T-helper 22 cell (primary cell): ENCODE measurements around the gene JOSD1.

Experiments used
- DNase-seq: peaks from one replicate; pipeline ENCODE4 v3.0.0-alpha.2; 2020; ENCODE audit warnings: low read depth

The JOSD1 gene

DNA sequence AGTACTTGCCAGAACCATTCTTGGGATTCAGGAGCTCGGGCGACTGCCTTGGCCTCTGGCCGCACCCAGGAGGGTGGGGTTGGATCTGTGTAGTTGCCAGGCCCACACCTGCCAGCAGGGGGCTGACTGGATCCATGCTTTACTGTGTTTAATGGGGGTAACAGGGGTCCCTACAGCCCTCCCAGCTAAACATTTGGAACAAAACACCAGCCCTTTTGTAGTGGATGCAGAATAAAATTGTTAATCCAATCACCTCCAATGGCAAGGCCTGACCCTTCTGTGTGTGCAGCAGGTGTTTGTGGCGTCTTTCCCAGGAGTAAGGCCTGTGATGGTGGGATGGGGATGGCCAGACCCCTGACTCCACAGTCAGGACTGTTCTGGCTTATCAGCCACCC lies 32.6 kb upstream of the JOSD1 start:
- no peak for DNase-seq

- DNase-seq = no peak
These were observed 31.6 kb upstream of the JOSD1 start for GRCh38 chr22:38732251-38732815.

DNA sequence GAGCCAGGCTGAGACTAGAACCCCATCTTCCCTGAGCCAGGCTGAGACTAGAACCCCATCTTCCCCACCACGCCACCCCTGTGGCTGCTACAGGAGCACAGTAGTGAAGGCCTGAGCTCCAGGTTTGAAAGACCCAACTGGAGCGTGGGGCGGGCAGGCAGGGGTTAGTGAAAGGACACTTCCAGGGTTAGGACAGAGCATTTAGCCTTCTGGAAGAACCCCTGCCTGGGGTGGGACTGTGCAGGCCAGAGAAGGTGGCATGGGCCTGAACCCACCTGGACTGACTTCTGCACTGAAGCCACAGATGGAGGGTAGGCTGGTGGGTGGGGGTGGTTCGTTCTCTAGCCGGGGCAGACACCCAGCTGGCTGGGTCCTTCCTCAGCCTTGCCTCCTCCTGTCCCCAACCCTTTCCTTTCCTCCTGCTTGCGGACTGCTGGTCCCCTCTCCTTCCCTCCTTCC lies 31.0 kb upstream of the JOSD1 start:
- DNase-seq = no peak

DNA sequence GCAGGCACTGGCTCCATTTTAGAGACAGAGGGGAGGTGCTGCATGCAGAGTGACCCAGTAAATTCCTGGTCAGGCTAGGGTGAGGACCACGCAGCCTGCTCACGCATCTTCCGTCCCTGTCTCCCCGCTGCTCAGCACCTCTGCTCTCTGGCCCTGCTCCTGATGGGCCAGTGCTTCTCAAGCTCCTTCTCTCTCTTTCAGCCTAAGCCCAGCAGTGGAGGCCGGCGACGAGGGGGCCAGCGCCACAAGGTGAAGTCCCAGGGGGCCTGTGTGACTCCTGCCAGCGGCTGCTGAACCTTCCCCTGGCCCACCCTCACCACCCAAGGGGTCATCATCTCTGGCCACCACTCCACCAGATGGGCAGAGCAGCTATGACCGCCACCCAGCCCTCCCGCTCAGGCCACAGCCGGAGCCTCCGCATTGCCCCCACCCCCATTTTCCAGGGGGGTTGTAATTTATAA lies 29.7 kb upstream of the JOSD1 start:
- no peak for DNase-seq

- no peak for DNase-seq
These were observed 29.2 kb upstream of the JOSD1 start for GRCh38 chr22:38729946-38730345.

- no peak for DNase-seq
These were observed 28.4 kb upstream of the JOSD1 start for GRCh38 chr22:38728871-38729796.

GRCh38 chr22:38727530-38728451 lies 27.0 kb upstream of the JOSD1 start:
- DNase-seq = no peak

DNA sequence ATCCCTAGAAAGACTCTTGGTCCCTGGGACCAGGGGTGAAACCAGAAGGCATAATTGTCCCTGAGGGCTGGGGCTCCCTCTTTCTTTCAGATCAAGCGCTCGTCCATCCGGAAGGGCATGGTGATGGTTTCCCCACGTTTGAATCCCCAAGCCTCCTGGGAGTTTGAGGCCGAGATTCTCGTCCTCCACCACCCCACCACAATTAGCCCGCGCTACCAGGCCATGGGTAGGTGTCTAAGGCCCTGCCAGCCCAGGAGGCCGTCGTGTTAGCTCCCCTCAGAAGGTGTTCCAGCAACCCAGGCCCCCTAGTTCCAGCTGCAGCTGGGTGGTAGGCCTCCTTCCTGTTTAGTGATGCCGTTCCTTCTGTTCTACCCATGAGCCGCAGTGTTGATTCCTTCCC lies 26.4 kb upstream of the JOSD1 start:
- no peak for DNase-seq

DNA sequence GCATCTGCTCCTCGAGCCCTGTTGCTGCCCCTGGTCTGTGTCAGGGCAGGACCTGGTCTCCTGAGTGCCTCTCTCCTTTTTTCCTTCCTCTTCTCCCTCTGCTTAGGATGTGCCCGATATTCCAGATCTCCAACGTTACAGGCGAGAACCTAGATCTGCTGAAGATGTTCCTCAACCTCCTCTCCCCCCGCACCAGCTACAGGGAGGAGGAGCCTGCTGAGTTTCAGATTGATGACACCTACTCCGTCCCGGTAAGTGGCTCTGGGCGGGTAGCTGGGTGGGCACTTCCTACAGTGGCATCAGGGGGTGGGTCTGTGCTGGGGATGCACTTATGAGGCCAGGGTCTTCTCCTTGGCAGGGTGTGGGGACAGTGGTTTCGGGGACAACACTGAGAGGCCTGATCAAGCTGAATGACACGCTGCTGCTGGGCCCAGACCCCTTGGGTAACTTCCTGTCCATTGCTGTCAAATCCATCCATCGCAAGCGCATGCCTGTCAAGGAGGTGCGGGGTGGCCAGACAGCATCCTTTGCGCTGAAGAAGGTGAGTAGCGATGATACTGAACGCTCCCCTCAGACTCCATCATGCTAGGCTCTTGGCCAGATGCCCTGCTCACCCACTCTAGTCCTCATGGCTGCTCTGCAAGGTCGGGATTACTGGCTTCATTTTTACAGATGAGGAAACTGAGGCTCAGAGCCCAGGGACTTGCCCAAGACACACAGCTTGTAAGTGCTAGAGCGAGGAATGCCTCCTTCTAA lies 25.3 kb upstream of the JOSD1 start:
- DNase-seq = no peak

GRCh38 chr22:38724926-38725571 lies 24.3 kb upstream of the JOSD1 start:
- DNase-seq = no peak

DNA sequence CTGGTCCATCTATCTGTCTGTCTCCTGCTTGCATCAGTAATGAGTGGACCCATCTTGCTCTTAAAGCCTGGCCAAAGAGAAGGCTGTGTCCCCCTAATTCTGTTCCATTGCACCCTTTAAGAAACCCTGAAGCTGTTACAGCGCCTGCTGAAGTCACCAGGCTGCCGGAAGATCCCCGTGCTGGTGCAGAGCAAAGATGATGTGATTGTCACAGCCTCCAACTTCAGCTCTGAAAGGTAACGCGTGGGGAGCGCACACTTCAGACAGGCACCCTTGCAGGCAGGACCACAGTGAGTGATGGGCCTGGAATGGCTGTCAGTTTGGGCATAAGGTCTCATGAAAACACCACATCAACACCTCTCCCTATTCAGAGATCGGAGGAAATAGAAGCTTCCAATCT lies 23.4 kb upstream of the JOSD1 start:
- DNase-seq = no peak

DNA sequence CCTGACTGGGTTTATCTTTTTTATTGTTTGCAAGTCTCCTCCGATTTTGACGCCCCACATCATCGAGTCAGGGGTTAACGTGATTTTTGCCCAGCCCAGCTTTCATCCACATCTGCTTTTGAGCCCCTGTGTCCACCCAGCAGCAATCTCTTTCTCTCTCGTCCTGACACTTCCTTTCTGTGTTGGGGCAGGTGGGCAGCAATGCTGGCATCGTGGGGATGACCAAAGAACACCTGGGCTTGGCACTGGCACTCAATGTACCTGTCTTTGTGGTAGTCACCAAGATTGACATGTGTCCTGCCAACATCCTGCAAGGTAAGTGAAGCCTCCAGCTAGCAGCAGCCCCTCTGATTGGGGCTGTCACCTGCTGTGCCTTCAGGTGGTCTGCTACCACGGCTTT lies 20.8 kb upstream of the JOSD1 start:
- DNase-seq = no peak

DNA sequence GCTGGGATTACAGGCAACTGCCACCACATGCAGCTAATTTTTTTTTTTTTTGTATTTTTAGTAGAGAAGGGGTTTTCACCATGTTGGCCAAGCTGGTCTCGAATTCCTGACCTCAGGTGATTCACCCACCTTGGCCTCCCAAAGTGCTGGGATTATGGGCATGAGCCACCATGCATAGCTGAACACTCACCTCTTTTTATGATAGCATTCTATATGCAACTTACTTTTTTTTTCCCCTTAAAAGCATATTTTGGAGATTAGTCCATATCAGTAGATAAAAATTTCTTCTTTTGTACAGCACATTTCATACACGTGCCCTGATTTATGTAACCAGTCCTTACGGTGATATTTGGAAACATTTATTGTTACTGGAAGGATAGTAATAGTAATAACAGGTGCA lies 19.6 kb upstream of the JOSD1 start:
- no peak for DNase-seq

DNA sequence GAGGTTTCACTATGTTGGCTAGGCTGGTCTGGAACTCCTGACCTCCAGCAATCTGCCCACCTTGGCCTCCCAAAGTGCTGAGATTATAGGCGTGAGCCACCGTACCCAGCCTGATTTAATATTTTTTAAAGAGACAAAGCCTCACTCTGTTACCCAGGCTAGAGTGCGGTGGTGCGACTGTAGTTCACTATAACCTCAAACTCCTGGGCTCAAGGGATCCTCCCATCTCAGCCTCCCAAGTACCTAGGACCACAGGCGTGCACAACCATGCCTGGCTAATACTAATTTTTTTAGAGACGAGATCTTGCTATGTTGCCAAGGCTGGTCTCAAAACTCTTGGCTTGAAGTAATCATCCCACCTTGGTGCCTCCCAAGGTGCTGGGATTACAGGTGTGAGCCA lies 18.5 kb upstream of the JOSD1 start:
- DNase-seq = no peak

DNA sequence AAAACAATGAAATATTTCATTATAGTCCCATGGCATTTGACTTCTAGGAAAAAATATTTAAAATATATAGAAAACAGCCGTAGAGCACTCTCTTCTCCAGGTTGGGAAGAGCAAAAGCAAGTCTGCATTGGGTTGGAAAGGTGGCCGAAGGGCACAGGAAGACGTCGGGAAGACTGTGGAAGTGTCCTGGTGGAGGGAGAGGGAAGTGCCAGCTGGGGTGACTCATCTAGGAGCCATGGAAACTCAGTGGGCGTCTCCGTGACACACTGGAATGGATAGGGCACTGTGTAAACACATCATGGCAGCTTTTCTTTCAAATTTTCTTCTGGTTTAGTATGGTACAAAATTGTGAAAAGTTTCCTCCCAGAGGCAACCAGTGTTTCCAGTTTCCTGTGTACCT lies 17.7 kb upstream of the JOSD1 start:
- DNase-seq = no peak

DNA sequence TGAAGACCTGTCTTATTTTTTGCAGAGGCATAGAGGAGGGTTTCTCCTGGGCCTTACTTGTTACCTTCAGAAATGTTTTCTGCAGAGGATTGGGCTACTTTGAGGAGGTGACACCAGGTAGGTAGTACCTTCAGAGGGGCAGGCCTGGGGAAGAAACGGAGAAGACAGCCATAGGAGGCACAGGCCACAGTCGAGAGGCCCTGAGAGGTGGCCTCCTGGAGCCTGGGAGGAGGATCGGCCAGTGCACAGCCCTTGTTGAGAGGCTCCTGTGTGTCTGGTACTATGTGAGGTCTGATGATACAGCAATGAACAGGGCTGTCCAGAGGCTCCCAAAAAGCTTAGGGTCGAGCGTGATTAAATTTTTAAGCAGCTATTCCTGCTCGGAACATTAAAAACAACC lies 16.5 kb upstream of the JOSD1 start:
- DNase-seq = no peak

GRCh38 chr22:38716826-38717225 lies 16.1 kb upstream of the JOSD1 start:
- no peak for DNase-seq

- no peak for DNase-seq
These were observed 15.5 kb upstream of the JOSD1 start for GRCh38 chr22:38716271-38716670.

DNA sequence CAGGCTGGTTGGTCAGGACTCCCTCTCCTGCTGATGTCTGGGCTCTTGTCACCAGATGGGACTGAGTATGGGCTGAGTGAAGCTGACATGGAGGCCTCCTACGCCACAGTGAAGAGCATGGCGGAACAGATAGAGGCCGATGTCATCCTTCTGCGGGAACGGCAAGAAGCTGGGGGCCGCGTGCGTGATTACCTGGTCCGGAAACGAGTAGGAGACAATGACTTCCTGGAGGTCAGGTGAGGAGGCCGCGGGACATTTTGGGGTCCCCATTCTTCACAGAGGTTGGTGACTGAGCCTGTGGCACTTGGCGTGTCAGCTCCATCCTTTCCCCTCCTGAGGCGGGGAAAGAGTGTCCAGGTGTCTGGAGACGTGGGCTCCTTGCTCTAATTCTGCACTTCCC lies 15.1 kb upstream of the JOSD1 start:
- no peak for DNase-seq

DNA sequence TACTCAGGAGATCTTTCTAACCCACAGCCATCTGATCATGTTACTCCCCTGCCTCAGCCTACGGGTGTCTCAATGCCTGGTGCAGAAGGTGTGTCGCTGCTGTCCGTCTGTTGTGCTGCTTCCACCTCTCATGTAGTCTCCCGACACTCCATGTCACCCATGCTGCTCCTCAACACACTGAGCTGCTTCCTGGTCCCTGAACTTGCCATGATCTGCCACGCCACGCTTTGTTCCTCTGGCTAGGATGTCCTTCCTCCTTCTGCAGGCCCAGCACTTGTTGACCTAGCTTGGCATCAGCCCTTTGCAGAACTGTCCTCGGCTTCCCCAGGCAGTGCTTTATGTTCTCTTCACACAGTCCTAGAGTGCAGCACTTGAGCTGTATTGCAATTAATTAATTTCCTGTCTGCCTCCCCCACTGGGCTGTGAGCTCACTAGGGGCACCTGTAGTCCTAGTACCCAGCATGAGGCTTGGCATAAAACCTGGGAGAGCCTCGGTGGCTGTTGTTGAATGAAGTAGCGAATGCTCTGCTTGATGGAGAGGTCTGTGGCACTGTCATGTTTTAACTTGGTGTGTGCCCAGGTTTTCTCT lies 14.5 kb upstream of the JOSD1 start:
- DNase-seq = no peak

GRCh38 chr22:38713921-38714320 lies 13.2 kb upstream of the JOSD1 start:
- no peak for DNase-seq
